ENCODE results near the gene STARD3. TPM values are rescaled to one million over a fixed set of nuclear protein-coding genes. Genes with fewer than 3 reads are reported as not detected.

Gene STARD3
- total and polyA plus RNA-seq, 3 experiments from 2014 or later, result 44.5 to 74.1 (median 71.4) TPM

GRCh38 chr17:39650121-39650579 is 13.2 kb downstream of the STARD3 start:
- H3K4me3 ChIP-seq (ENCODE audit: low read length), result no peak overlapping the region
- POLR2A ChIA-PET, result no interaction called here
- no peak overlapping the region for H3K4me3 Mint-ChIP-seq
- H3K27me3 Mint-ChIP-seq, result no peaks in the 10 kb centered on the region
- H3K27ac ChIP-seq (ENCODE audit: low read depth, low read length), result no peak overlapping the region
- no peak for DNase-seq
- peaks cover 0 to 38% (median 10%) of the 10 kb centered on the region in 3 donors for H3K36me3 Mint-ChIP-seq
- H3K4me1 ChIP-seq (ENCODE audit: insufficient read depth, low read length), result peaks cover 19% of the 10 kb centered on the region
- CTCF ChIA-PET, result interaction anchor here (1.4 to 1.5 kb wide), 2 partner anchors 27 to 28 kb away, joined by 5 to 6 read pairs; no protein-coding TSS in a partner anchor
- H3K36me3 ChIP-seq (ENCODE audit: insufficient read depth, low read length), result peaks cover 3% of the 10 kb centered on the region
- peaks cover 0 to 2% (median 0%) of the 10 kb centered on the region in 5 donors for H3K9me3 Mint-ChIP-seq
- peaks cover 39 to 74% (median 50%) of the 10 kb centered on the region in 3 donors for H3K4me1 Mint-ChIP-seq
- no peaks in the 10 kb centered on the region for H3K27me3 ChIP-seq (ENCODE audit: insufficient read depth, low read length, poor library complexity, severe bottlenecking)
- no peaks in the 10 kb centered on the region for H3K9me3 ChIP-seq (ENCODE audit: low read length)
- H3K27ac Mint-ChIP-seq, result peak overlapping the region in 4 of 8 donors; percentile 15 to 78 (median 34)

GRCh38 chr17:39651923-39652586 is 15.1 kb downstream of the STARD3 start:
- H3K9me3 Mint-ChIP-seq, result peaks cover 0 to 2% (median 0%) of the 10 kb centered on the region in 5 donors
- H3K27me3 Mint-ChIP-seq, result peaks cover 0 to under 1% of the 10 kb centered on the region in 2 donors
- Histone ChIP-seq H3K36me3 (ENCODE audit: insufficient read depth, low read length) (peaks cover 3% of the 10 kb centered on the region), H3K27ac (ENCODE audit: low read depth, low read length) (no peak overlapping the region), H3K27me3 (ENCODE audit: insufficient read depth, low read length, poor library complexity, severe bottlenecking) (no peaks in the 10 kb centered on the region), H3K4me1 (ENCODE audit: insufficient read depth, low read length) (peaks cover 19% of the 10 kb centered on the region), H3K4me3 (ENCODE audit: low read length) (no peak overlapping the region), H3K9me3 (ENCODE audit: low read length) (no peaks in the 10 kb centered on the region)
- ChIA-PET CTCF (interaction anchor here (0.7 to 5.9 kb wide), 9 partner anchors 13 to 65 kb away, joined by 3 to 60 read pairs (median 7); partner anchors contain the start of genes PGAP3, PNMT, STARD3 and TCAP), POLR2A (no interaction called here)
- no peak for DNase-seq
- no peak overlapping the region for H3K4me3 Mint-ChIP-seq
- peak overlapping the region in 7 of 8 donors; percentile 1 to 96 (median 85) for H3K27ac Mint-ChIP-seq
- H3K36me3 Mint-ChIP-seq, result peaks cover 0 to 45% (median 10%) of the 10 kb centered on the region in 3 donors
- H3K4me1 Mint-ChIP-seq, result peaks cover 41 to 69% (median 50%) of the 10 kb centered on the region in 3 donors

GRCh38 chr17:39652587-39653315 is 15.8 kb downstream of the STARD3 start:
- ChIA-PET CTCF (interaction anchor here (1.1 to 5.9 kb wide), 14 partner anchors 13 to 256 kb away, joined by 3 to 60 read pairs (median 6); partner anchors contain the start of genes MIEN1, PGAP3, PNMT and STARD3), POLR2A (no interaction called here)
- no peak for DNase-seq
- H3K27ac ChIP-seq (ENCODE audit: low read depth, low read length), result no peak overlapping the region
- H3K4me1 ChIP-seq (ENCODE audit: insufficient read depth, low read length), result peaks cover 19% of the 10 kb centered on the region
- Mint-ChIP-seq H3K4me1 (peaks cover 41 to 62% (median 50%) of the 10 kb centered on the region in 3 donors), H3K9me3 (peaks cover 0 to 2% (median 0%) of the 10 kb centered on the region in 5 donors), H3K4me3 (peak overlapping the region in 1 of 7 donors; percentile 32), H3K27ac (peak overlapping the region in 6 of 8 donors; percentile 82 to 96 (median 87)), H3K36me3 (peaks cover 0 to 48% (median 10%) of the 10 kb centered on the region in 3 donors), H3K27me3 (peaks cover 0 to 1% of the 10 kb centered on the region in 2 donors)
- H3K4me3 ChIP-seq (ENCODE audit: low read length), result no peak overlapping the region
- H3K9me3 ChIP-seq (ENCODE audit: low read length), result no peaks in the 10 kb centered on the region
- H3K27me3 ChIP-seq (ENCODE audit: insufficient read depth, low read length, poor library complexity, severe bottlenecking), result no peaks in the 10 kb centered on the region
- peaks cover 3% of the 10 kb centered on the region for H3K36me3 ChIP-seq (ENCODE audit: insufficient read depth, low read length)

GRCh38 chr17:39653316-39653661 is 16.3 kb downstream of the STARD3 start:
- H3K4me1 Mint-ChIP-seq, result peaks cover 41 to 62% (median 50%) of the 10 kb centered on the region in 3 donors
- Histone ChIP-seq H3K4me3 (ENCODE audit: low read length) (no peak overlapping the region), H3K36me3 (ENCODE audit: insufficient read depth, low read length) (peaks cover 3% of the 10 kb centered on the region), H3K27ac (ENCODE audit: low read depth, low read length) (no peak overlapping the region), H3K27me3 (ENCODE audit: insufficient read depth, low read length, poor library complexity, severe bottlenecking) (no peaks in the 10 kb centered on the region), H3K9me3 (ENCODE audit: low read length) (no peaks in the 10 kb centered on the region), H3K4me1 (ENCODE audit: insufficient read depth, low read length) (peaks cover 24% of the 10 kb centered on the region)
- POLR2A ChIA-PET, result interaction anchor here (0.5 kb wide), 1 partner anchor 78 kb away, joined by 8 read pairs; no protein-coding TSS in a partner anchor
- H3K36me3 Mint-ChIP-seq, result peaks cover 0 to 52% (median 10%) of the 10 kb centered on the region in 3 donors
- CTCF ChIA-PET, result interaction anchor here (0.6 to 5.9 kb wide), 23 partner anchors 10 to 256 kb away, joined by 3 to 60 read pairs (median 4); partner anchors contain the start of genes MIEN1, PGAP3, PNMT and STARD3
- peaks cover 0 to 1% of the 10 kb centered on the region in 2 donors for H3K27me3 Mint-ChIP-seq
- no peak overlapping the region for H3K4me3 Mint-ChIP-seq
- peak overlapping the region in 2 of 8 donors; percentile 24 to 89 for H3K27ac Mint-ChIP-seq
- DNase-seq, result no peak
- H3K9me3 Mint-ChIP-seq, result peaks cover 0 to 2% (median 0%) of the 10 kb centered on the region in 5 donors

- H3K27me3 ChIP-seq (ENCODE audit: insufficient read depth, low read length, poor library complexity, severe bottlenecking), result no peaks in the 10 kb centered on the region
- H3K4me1 ChIP-seq (ENCODE audit: insufficient read depth, low read length), result peaks cover 29% of the 10 kb centered on the region
- Mint-ChIP-seq H3K27me3 (peaks cover 0 to 1% of the 10 kb centered on the region in 2 donors), H3K4me3 (no peak overlapping the region), H3K9me3 (peaks cover 0 to 2% (median 0%) of the 10 kb centered on the region in 5 donors), H3K36me3 (peaks cover 0 to 54% (median 10%) of the 10 kb centered on the region in 3 donors), H3K4me1 (peaks cover 37 to 58% (median 47%) of the 10 kb centered on the region in 3 donors), H3K27ac (peak overlapping the region in 5 of 8 donors; percentile 6 to 79 (median 61))
- DNase-seq, result peak; percentile 61 to 84 (median 71)
- ChIA-PET POLR2A (interaction anchor here (0.5 kb wide), 1 partner anchor 77 kb away, joined by 8 read pairs; no protein-coding TSS in a partner anchor), CTCF (interaction anchor here (0.6 to 5.9 kb wide), 24 partner anchors 10 to 255 kb away, joined by 3 to 60 read pairs (median 4); partner anchors contain the start of genes MIEN1, PGAP3, PNMT and STARD3)
- H3K9me3 ChIP-seq (ENCODE audit: low read length), result no peaks in the 10 kb centered on the region
- H3K4me3 ChIP-seq (ENCODE audit: low read length), result no peak overlapping the region
- peaks cover 3% of the 10 kb centered on the region for H3K36me3 ChIP-seq (ENCODE audit: insufficient read depth, low read length)
- no peak overlapping the region for H3K27ac ChIP-seq (ENCODE audit: low read depth, low read length)
These were observed 16.9 kb downstream of the STARD3 start for GRCh38 chr17:39653662-39654331.

- Histone ChIP-seq H3K36me3 (ENCODE audit: insufficient read depth, low read length) (peaks cover 7% of the 10 kb centered on the region), H3K27me3 (ENCODE audit: insufficient read depth, low read length, poor library complexity, severe bottlenecking) (no peaks in the 10 kb centered on the region), H3K9me3 (ENCODE audit: low read length) (no peaks in the 10 kb centered on the region), H3K27ac (ENCODE audit: low read depth, low read length) (no peak overlapping the region), H3K4me3 (ENCODE audit: low read length) (no peak overlapping the region), H3K4me1 (ENCODE audit: insufficient read depth, low read length) (peaks cover 35% of the 10 kb centered on the region)
- DNase-seq, result no peak
- peak overlapping the region in 3 of 8 donors; percentile 62 to 84 (median 64) for H3K27ac Mint-ChIP-seq
- peaks cover 0 to 1% of the 10 kb centered on the region in 2 donors for H3K27me3 Mint-ChIP-seq
- CTCF ChIA-PET, result interaction anchor here (0.8 to 5.9 kb wide), 12 partner anchors 9 to 539 kb away, joined by 3 to 60 read pairs (median 10); partner anchors contain the start of genes PGAP3, PNMT, STARD3 and TCAP
- H3K9me3 Mint-ChIP-seq, result peaks cover 0 to 2% (median 0%) of the 10 kb centered on the region in 5 donors
- no peak overlapping the region for H3K4me3 Mint-ChIP-seq
- POLR2A ChIA-PET, result no interaction called here
- peaks cover 0 to 58% (median 10%) of the 10 kb centered on the region in 3 donors for H3K36me3 Mint-ChIP-seq
- H3K4me1 Mint-ChIP-seq, result peaks cover 30 to 48% (median 36%) of the 10 kb centered on the region in 3 donors
These were observed 18.2 kb downstream of the STARD3 start for GRCh38 chr17:39655105-39655504.

- CTCF ChIA-PET, result no interaction called here
- H3K27me3 ChIP-seq (ENCODE audit: insufficient read depth, low read length, poor library complexity, severe bottlenecking), result no peaks in the 10 kb centered on the region
- no peak overlapping the region for H3K4me3 ChIP-seq (ENCODE audit: low read length)
- H3K27ac Mint-ChIP-seq, result no peak overlapping the region
- peaks cover 24% of the 10 kb centered on the region for H3K36me3 ChIP-seq (ENCODE audit: insufficient read depth, low read length)
- H3K9me3 ChIP-seq (ENCODE audit: low read length), result no peaks in the 10 kb centered on the region
- H3K27ac ChIP-seq (ENCODE audit: low read depth, low read length), result no peak overlapping the region
- peak in 1 of 5 donors; percentile 57 for DNase-seq
- H3K4me3 Mint-ChIP-seq, result no peak overlapping the region
- H3K27me3 Mint-ChIP-seq, result peaks cover 0 to 1% of the 10 kb centered on the region in 2 donors
- H3K4me1 ChIP-seq (ENCODE audit: insufficient read depth, low read length), result peaks cover 33% of the 10 kb centered on the region
- H3K9me3 Mint-ChIP-seq, result no peaks in the 10 kb centered on the region
- POLR2A ChIA-PET, result interaction anchor here (0.6 to 0.9 kb wide), 2 partner anchors 26 to 515 kb away, joined by 3 read pairs; no protein-coding TSS in a partner anchor
- H3K36me3 Mint-ChIP-seq, result peaks cover 0 to 74% (median 14%) of the 10 kb centered on the region in 3 donors
- peaks cover 11 to 19% (median 13%) of the 10 kb centered on the region in 3 donors for H3K4me1 Mint-ChIP-seq
These were observed 21.4 kb downstream of the STARD3 start for GRCh38 chr17:39658346-39658745.

Data from CD8-positive, alpha-beta memory T cell (primary cell).